NCI-H345 treated with DMSO at 0.1 percent for 48 hours (cell line): ENCODE data around the gene MAML3.

ENCODE experiments used
- DNase-seq: peaks from one replicate; lab custom pipeline; 2025; ENCODE audit not compliant: unreplicated experiment; lab: John Stamatoyannopoulos, UW

Gene MAML3

DNA sequence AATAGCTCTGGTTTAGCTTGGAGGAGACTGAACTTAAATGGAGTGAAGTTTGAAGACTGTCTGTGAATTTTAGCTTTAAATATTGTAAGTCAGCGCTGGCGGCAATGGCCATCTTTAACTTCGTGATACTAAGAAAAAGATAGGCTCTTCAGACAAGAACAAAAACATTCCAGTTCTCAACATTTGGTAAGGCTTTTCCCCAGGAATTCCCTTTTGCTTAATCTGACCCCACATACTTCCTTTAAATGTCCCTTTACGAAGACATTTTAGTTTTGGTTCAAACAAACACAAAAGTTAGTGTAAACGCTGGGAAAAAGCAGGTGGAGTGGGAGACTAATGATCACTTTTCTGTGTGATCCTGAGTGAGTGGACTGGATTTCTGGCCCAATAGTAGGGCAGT lies 106.2 kb downstream of the MAML3 start:
- no peak for DNase-seq

DNA sequence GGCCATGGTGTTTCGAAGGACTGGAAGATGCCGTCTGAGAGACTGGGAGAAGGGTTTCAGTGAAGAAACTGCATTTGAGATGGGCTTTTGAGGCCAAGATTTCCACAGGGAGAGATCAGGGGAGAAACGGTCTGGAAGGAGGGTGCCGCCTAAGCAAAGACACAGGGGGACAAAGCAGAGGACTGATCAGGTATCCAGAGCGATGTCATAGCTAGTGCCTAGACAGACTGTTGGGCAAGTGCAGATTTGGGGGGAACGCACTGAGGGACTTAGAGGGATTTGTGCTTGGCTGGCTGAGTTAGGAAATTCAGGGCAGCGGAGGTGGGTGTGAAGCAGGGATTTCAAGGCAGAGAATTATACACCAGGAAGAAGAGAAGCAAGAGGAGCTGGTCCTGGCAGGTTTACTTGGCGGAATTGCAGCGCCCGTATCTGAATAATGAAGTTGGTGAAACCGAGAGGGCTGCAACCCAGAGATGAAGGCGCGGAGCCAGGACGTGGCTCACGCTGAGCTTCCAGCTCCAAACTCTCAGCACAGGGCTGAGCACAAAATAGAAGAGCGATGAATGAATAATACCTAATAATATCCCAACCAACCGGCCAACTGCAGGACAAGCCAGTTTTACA lies 106.9 kb downstream of the MAML3 start:
- no peak for DNase-seq

DNA sequence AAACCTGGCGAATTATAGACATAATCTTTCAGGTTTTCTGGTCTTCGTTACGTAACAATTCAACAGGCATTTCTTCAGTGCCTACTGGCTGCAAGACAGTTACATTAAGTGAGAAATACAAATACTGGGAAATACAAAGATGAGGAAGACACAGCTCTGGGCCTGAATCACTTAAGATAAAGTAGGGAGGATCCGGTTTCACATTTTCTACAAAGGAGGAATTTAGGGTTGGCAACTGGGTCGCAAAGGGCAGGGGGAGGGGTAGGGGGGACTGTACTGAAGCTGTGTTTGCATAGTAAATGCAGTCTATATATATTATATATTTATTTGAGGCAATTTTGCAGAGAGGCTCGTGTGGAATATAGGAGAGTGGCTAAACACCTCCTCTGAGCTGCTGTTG lies 107.4 kb downstream of the MAML3 start:
- no peak for DNase-seq

DNA sequence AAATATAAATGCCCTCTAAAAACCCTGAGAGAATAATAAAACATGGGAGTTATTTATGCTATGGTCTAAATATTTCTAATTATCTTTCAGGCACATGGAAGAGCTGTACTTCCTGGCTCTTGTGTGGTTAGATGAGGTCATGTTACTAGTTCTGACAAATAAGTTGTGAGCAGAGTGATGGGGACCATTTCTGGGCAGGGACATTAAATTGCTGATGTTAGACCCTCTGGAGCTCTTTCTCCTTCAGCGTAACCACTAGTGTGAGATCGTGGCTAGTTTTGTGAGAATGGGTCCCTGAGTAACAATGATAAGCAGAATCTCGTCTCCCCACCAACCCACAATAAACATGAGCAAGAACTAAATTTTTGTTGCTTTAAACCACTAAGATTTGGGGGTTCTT lies 108.0 kb downstream of the MAML3 start:
- DNase-seq = no peak

DNA sequence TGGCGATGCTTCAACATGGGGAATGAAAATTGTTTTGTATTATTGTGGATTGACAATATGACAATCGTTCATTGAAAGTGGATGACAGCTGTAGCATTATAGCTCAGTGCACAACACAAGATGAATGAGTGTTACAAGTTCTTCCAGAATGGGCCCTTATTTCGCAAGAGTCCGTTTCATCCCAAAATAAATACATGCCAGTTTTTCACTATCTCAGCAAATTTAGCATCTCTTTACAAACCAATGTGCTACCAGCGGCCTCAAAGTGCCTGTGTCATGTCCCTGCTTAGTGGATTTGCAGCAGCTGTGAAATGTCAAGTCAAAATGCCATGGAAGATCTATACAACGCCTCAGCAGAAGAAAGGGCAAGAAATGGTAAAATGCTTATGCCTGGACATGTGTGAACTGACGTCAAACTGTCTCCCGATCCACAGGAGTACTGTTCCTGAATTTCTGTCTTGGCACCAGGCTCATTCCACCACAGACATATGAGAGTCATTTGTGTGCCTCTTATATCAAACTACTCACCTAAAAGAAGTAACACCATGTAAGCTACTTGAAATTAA lies 109.6 kb downstream of the MAML3 start:
- no peak for DNase-seq

DNA sequence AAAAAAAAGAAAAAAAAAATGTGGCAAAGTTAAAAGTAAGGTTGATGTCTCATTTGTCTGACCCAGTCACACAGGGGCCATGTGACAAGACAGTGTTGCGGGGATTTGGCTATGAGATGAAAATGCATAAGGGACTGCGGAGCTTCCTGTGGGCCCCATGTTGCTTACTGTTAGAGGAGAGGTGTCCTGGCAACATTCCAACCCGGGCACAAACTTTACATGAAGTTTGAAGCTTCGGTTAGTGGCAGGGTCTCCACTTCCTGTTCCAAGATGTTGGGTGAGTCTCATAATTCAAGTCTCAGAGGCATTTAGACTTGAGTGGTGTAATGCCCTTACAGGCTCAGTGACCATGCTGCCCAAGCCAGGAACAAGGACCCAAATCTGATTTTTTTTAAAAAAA lies 111.3 kb downstream of the MAML3 start:
- no peak for DNase-seq

DNA sequence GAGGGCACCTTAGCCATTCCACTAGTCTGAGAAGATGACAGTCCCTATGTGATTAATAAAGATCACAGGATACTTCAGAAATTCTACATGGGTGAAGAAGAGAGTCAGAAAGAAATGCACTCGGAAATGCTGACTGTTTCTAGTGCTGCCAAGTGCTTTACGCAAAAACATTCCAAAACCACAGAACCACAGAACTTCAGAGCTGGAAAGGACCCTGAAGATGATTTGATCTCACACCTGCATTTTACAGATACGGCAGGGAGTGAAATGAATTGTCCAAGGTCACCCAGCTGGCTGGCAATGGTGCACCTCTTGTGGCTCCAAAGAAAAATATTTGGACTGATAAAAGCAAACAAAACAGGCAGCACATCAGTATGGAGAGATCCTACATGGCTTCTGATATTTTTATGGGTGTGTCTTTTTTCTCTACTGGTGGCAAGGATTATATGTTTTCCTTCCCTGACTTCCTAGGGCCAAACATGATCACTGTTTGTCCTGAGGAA lies 115.9 kb downstream of the MAML3 start:
- DNase-seq = no peak

DNA sequence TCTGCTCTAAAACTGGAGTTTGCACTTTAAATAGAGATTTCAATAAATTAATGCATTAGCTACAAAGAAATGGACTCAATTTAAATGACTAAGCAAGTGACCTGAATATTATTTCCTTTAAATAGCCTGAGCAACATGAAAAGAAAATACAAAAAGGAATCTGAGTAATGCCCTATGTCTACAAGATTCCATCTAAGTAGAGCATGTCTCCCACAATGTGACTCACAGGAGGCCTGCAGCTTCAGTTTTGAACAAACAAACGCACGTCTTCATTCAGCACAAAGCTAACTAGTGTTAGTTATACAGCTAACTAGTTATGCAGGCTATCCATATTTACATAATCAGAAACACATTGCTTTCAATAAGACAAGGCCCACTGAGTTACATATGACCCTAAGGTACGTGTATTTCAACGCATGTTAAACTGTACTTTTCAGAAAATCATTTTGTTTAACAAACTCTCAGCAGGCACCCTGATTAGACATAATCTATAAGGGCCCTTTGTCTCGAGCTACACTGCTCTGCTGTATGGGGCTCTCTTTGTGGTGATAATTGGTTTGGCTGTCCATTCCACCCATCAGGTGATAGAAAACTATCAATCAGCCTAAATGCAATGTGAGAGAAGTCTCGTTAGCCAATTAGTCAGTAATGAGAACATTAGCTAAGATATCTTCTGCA lies 116.5 kb downstream of the MAML3 start:
- no peak for DNase-seq

DNA sequence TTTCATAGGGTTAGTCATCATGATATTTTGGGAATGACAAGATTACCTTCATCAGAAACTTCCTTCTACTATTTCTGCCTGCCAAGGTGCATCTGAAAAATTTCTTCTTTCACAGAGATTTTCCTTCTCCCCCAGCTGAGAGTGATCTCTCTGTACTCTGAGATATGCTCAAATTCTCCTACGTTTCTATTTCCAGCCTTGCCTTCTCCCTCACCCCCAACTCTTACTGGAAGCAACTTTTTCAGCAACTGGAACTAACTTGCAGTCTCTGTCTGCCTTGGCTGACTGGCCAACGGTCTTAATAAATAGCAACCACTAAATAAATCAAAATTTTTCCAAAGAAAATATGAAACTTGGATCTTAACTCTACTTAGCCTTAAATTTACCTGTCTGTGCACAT lies 122.3 kb downstream of the MAML3 start:
- DNase-seq = no peak

DNA sequence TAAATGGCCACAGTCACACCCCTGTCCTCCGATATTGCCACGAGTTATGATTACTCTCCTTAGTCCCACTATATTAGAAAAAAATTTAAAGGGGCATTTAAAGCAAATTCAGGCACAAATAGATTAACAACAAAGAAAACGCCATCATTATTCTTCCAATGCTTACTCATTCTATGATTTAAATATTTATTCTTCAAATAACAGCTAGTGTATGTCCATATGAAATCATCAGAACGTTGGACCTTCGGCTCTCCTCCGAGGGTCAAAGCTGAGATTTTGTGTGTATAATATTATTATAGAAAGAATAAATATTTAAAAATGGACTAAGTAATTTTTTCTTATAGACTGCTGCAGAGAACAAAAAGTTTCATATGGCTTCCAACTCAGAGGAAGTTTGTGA lies 122.9 kb downstream of the MAML3 start:
- no peak for DNase-seq

DNA sequence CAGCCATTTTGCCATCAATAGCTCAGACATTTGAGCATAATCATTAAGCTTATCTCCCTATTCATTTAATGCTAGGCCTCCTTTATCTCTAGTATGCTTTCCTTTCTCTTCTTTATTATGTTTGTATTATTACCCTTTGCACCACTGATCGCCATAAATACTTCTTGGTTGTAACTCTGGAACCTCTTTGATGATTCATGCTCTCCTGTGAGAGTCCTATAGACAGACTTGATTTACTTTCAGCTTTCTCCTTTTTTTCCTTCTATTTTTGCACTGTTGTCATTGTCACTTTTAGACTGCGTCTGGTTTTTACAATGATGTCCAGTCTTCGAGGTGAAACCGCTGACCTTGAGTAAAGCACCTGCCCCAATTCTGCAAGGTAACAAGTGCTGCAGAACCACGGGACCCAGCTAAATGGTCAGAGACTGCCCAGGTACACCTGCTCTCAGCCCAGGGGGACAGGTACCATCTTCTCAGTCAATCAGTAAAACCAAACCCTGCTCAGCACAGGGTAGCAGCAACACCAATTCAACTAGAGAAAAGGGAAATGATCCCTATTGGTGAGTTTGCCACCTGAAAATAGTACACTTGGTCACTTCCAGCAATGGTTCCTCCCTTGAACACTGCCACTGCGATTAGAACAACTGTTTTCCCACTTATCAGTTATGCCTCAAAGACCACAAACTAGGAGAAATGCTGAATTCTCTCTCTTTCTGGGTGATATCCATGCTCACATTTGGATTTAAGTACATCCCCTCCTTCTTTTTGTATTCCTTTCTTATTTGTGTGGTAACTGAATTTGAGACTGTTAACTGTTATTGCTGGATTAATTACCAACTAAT lies 125.1 kb downstream of the MAML3 start:
- no peak for DNase-seq

DNA sequence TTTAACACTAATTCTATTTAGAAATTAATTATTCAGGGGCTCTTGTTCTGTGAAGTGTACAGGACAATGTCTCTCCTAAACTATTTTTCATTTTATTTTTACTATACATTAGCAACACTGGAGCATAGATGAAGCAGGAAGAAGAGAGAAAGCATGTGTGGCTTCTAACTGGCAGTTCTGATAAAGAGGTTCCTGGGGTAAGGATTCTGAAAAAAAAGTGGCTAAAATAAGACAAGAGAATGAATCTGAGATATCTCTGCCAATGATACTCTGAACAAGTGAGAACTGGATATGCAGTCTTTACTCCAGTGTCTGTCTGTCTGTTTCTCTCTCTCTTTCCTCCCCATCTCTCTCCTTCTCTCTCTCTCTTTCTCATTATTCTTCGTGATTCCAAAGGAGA lies 125.9 kb downstream of the MAML3 start:
- DNase-seq = no peak

DNA sequence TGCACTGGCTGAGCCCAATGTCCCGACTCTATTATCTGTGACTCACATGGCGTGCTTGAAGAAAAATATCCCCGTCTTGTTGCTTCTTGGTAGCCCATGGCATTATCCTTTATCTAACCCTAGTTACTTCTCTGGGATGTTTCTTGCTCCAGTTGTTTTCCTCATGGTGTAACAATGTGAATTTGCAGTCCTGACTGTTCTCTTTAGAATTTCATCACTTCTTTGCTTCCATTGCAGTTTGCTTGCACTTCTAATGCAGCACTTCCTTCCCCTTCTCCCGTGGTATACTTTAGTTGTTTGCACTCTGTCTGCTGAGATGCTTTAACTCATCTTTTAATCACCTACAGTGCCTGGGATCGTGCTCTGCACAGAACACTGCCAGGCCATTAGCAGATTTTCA lies 126.9 kb downstream of the MAML3 start:
- no peak for DNase-seq

DNA sequence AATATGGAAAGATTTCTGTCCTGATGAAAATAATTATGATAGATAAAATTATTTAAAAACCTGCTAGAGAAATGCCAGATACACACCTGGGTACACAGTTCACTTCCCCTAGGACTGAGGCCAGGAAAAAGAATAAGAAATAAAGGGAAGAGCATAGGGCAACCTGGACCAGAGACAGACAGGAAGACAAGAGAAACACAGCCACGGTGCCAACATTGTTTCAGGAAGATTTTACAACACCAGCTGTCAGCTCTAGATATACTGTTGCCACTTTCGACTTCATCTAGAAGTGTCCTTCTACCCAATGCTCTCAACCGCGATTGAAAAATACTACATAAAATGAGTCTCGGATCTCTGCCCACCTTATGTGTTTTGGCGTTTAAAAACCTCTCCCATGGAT lies 128.5 kb downstream of the MAML3 start:
- no peak for DNase-seq

DNA sequence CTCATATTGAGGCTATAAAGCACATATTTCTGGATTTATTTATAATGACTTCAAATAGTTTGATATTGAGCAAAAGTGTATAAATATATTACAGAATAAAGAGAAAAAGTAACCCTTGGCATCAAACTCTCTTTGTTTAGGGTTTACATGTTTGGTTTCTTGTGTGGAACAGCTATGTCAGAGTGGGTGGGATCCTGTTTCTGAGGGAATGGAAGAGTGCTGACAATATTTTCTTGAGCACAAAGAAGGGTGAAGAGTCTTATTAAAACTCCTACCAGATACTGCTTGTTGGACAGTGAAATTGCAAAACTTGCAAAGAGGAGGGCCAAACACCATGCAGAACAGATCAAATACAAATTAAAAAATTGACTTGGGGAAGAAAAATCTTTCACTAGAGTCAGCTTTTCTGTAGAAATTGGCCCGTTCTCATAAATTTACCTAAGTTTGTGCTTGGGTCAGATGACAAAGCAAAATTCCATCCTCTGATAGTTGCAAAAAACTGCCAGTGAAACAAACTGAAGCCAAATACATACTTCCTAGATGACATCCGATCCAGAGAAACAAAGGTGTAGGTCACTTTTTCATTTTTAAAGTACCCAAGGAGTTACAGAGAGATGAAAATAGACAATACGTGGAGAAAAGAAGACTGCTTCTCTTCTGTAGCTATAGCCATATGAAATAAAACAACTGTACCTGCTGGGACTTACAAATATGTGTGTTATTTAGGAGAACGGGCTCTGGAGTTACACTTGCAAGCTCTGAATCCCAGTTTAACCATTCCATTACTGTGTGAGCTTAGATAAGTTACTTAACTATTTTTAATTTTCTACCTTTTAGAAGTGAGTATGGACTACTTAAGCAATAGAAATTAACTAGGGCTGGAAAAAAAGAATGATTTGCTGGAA lies 133.3 kb downstream of the MAML3 start:
- no peak for DNase-seq

DNA sequence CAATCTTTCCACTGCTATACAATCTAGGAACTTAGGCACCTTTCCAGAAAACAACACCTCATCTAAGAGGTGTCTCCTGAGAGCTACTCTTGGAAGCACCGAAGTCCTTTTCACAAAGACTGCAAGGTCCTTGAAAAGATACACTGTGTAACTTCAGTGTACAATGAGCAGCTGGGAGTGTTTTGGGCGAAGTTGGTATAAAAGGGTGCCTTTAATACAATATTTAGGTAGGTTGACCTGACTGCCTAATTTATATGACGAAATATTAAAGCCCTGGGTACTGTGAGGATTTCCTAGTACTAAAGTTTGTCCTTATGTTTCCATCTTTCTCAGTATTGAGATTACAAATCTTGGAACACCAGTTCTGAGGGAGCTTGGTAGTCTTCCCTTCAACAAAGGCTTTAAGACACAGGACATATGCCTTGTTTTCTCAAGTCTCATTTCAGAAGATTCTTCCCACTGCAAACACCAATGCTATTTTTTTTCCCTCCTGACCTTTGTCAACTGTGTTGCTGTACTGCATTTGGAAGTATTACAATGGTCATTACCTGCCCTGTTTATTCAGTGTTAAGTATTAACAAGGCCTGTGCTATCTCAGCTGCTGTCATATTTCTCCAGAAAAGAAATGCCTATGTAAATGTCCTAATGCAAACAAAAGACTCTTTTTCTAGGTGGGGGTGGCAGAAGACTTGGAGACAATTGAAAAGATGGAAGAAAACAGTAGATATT lies 134.2 kb downstream of the MAML3 start:
- no peak for DNase-seq

DNA sequence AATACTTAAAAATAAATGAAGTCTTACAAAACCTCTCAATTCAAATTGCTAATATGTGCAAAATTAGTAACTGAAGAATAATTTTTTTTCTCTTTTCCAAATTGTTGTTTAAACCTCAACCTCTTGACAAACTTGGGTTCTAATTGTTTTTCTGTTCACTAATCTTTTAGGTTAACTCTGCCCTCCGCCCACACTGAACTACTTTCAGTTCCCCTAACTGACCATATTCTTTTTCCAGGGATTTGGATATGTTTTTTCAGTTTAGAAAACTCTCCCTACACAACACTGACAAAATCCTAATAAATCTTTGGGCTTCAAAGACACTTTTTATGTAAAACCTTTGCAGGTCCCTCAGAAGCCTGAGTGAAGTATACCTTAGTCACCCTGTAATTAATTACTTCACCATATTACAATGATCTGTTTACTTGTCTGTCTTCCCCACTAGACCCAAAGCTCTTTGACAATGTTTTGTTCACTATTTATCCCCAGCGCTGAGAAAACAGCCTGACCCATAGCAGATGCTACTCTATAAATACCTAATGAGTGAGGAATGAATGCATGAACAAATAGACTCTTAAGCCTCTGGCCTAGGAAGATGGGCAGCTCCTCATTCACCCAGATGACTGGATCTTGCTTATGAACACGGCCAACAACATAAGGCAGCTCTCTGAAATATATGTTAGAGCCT lies 134.9 kb downstream of the MAML3 start:
- DNase-seq = peak; percentile 26

DNA sequence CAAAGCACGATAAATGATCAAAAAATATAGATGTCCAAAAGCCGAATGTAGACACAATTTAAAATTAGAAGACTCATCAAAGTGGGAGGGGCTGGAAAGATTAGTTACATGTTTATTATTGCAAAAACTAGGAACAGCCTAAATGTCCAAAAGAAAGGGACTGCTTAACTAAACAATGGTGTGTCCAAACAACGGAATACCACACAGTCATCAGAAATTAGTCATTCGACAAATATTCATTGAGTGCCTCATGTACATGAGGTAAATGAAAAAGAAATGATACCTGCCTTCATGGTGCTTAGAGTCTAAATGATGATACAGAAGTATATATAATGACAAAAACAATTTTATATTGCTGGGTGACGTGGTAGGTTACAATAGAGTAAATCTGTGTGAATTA lies 139.7 kb downstream of the MAML3 start:
- no peak for DNase-seq

DNA sequence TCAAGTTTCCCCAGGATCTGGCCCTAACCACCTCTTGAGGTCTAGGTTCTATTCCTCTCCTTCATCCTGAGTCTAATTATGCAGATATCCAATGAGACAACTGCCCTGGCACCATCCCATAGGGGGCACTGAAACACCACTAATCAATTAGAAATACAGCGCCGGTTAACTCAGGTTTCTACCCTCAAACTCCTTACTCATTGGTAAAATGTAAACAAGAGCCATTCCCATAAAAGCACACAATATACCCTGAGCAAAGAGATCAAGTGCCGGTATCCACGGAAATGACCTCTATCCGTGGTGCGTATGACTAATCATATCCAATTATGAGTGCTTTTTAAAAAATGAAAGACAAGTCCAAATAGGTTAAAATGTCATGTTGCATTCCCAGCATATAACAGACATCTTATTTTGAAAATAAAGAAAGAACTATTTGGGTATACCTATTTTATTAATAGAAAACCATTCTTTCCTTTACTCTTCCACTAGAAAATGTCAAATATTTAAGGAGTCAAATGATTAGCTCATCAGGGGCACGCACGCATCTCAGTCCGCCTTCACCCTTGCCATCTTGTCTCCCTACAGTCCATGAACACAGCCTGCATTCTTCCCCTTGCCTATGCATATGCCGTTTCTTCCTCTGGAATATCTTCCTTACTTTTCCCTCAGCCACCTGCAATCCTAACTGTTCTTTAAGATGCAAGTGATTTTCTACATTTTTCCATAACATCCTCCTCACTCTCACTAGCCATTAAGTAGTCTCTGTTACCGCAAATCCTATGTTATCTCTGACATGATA lies 141.1 kb downstream of the MAML3 start:
- no peak for DNase-seq
